Psoas muscle (tissue), 8 donors: ENCODE data around the gene SPAG16. TPM values are rescaled to one million over a fixed set of nuclear protein-coding genes. Genes with fewer than 3 reads are reported as not detected.

Source experiments
- ATAC-seq, 4 donors: fragments of 200-7000 bp; cut with Tn5 transposase; one replicate each; pipeline ENCODE4 v1.9.1; 2020; ENCODE audit warnings: moderate library complexity in 3 of 4, mild to moderate bottlenecking in 2 of 4
- DNase-seq, 2 donors: peaks; one replicate each; pipeline ENCODE4 v3.0.0-alpha.2; 2020
- H3K27ac ChIP-seq: fragments of 200-600 bp; one replicate; pipeline ENCODE4 v1.8.0; 2022
- H3K27me3 ChIP-seq, 3 donors: fragments of 200-600 bp in 1 of 3; one replicate each; pipeline versions ENCODE4 v1.6.1 to v1.8.0; 2013 to 2022; ENCODE audit warnings: low read length in 2 of 3, mild to moderate bottlenecking in 2 of 3, moderate library complexity in 1 of 3; ENCODE audit not compliant: insufficient read depth in 3 of 3
- H3K36me3 ChIP-seq, 2 donors: fragments of 200-600 bp in 1 of 2; one replicate each; pipeline versions ENCODE4 v1.6.1 to v1.8.0; 2013 to 2022; ENCODE audit warnings: low read depth in 1 of 2, mild to moderate bottlenecking in 1 of 2, moderate library complexity in 1 of 2; ENCODE audit not compliant: insufficient read depth in 1 of 2
- H3K4me1 ChIP-seq: fragments of 200-600 bp; one replicate; pipeline ENCODE4 v1.8.0; 2022
- H3K4me3 ChIP-seq: fragments of 200-600 bp; one replicate; pipeline ENCODE4 v1.8.0; 2022; ENCODE audit warnings: mild to moderate bottlenecking
- H3K9me3 ChIP-seq: fragments of 200-600 bp; one replicate; pipeline ENCODE4 v1.8.0; 2022
- WGBS, 3 donors: extraction: QIAGEN DNeasy Blood & Tissue Kit; methylation state at CpG; one replicate each; pipeline versions ENCODE4 v1.1.6 to v1.1.7; 2013; 5-methylcytosine and 5-hydroxymethylcytosine counted together
- intact Hi-C, 2 donors: fragments of 100-400 bp; cut with DNase I; formaldehyde crosslinking; loops; one replicate each; pipeline versions ENCODE4 v1.11.0 to v1.14.2; 2022
- polyA plus RNA-seq, 3 donors: library from polyadenylated mRNA; stranded (reverse); fragments of 200-250 nt; gene quantifications; one replicate each; pipeline ENCODE4 v1.2.3, GENCODE V29; 2013
- total RNA-seq, 4 donors: library from RNA; stranded (reverse); fragmentation: NEBNext Ultra II Directional in 2 of 4; extraction: Animal tissue kit (Norgen Biotek cat#: 25700) in 2 of 4; gene quantifications; one replicate each; pipeline versions ENCODE4 v1.2.1 to v1.2.4, GENCODE V29; 2021 to 2023
- TF ChIP-seq, protein P1 (sequence below): fragments of 200-600 bp; IDR thresholded peaks from one replicate; pipeline ENCODE4 v1.8.0; 2022; ENCODE audit warnings: antibody characterized with exemption
- donor health status: healthy with polysubstance abuse.
- donor health status: DM: no; HTN: no; CAD: no; lungs with moderate emphysema.
- donor health status: Bipolar disorder and iron deficiency.
- donor health status: healthy.
- donor health status: DM: yes; HTN: yes; CAD: no.
- donor health status: DM: no; HTN: no; CAD: no.
- donor health status: DM: no; HTN: no; CAD: no.
- donor health status: DM: yes; HTN: yes; CAD: no.

The SPAG16 gene
- total and polyA plus RNA-seq, 7 donors = 1.6 to 8.7 (median 4.3) TPM

DNA sequence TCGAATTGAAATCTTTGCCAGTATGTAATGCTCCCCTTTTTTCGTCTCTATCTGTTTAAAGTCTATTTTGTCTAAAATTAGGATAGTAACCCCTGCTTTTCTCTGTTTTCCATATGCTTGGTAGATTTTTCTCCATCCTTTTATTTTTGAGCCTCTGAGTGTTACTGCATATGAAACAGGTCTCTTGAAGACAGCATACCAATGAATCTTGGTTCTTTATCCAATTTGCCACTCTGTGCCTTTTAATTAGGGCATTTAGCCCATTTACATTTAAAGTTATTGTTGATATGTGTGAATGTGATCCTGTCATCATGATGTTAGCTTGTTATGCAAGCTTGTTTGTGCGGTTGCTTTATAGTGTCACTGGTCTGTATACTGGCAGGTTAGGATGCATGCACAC is 635.8 kb downstream of the SPAG16 start:
- Histone ChIP-seq H3K27me3 (no peaks in the 10 kb centered on the region), H3K9me3 (peaks cover 5% of the 10 kb centered on the region), H3K4me3 (no peak overlapping the region), H3K27ac (no peak overlapping the region), H3K36me3 (no peaks in the 10 kb centered on the region), H3K4me1 (no peaks in the 10 kb centered on the region)
- DNase-seq (no peak), ATAC-seq (no peak)
- whole genome bisulfite sequencing, 3 donors = 58 to 79% (median 61%) methylated on average over 3 of the region's 3 CpGs
- TF ChIP-seq, protein P1, sequence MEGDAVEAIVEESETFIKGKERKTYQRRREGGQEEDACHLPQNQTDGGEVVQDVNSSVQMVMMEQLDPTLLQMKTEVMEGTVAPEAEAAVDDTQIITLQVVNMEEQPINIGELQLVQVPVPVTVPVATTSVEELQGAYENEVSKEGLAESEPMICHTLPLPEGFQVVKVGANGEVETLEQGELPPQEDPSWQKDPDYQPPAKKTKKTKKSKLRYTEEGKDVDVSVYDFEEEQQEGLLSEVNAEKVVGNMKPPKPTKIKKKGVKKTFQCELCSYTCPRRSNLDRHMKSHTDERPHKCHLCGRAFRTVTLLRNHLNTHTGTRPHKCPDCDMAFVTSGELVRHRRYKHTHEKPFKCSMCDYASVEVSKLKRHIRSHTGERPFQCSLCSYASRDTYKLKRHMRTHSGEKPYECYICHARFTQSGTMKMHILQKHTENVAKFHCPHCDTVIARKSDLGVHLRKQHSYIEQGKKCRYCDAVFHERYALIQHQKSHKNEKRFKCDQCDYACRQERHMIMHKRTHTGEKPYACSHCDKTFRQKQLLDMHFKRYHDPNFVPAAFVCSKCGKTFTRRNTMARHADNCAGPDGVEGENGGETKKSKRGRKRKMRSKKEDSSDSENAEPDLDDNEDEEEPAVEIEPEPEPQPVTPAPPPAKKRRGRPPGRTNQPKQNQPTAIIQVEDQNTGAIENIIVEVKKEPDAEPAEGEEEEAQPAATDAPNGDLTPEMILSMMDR = no peak
- intact Hi-C loops = no loop called here

DNA sequence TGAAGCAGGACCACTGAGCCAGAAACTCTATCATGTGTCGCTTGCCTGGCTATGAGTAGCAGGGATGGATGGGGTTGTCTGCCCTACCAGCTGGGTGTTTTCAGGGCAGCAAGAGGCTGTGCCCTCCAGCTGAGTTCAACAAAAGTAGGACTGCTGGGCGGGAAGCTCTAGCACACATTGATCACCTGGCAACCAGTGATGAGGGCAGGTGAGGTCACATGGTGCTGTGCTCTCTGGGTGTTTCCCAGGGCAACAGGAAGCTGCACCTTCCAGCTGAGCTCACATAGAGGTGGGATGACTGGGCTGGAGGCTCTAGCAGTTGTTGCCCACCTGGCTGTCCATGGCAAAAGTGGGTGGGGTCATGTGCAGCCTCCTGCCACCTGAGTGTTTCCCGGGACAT is 639.3 kb downstream of the SPAG16 start:
- TF ChIP-seq, protein P1 = no peak

DNA sequence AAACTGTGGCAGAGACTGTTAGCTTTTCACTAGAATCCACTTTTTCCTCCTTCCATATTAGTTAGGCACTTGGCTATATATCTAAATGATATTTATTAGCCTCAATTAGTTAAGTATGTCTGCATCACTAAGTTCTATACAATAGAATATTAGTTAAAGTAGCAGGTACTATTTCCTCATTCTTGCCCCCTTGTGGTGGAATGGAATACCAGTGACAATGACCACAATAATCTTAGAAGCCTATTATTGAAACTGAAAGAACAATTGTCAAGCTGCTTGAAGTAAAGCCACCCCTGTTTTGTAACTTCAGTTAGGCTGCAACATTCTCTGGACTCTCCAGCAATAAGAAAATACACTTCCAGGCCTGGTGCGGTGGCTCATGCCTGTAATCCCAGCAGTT is 650.3 kb downstream of the SPAG16 start:
- Histone ChIP-seq H3K4me1 (no peaks in the 10 kb centered on the region), H3K4me3 (no peak overlapping the region), H3K36me3 (no peaks in the 10 kb centered on the region), H3K27ac (no peak overlapping the region), H3K9me3 (no peaks in the 10 kb centered on the region), H3K27me3 (no peaks in the 10 kb centered on the region)
- intact Hi-C loops = loop anchor here in 1 of 2 donors (5.0 kb wide), 1 partner anchor 682 kb away; no protein-coding TSS in a partner anchor
- no peak for ATAC-seq
- WGBS, 3 donors = 73 to 98% (median 84%) methylated on average over 1 of the region's 1 CpG
- DNase-seq = no peak
- TF ChIP-seq, protein P1 = no peak

More for the DNA sequence above, 639.3 kb downstream of the SPAG16 start:
- no peak for DNase-seq
- no peak overlapping the region for H3K27ac ChIP-seq
- 75 to 90% (median 80%) methylated on average over 3 of the region's 3 CpGs for WGBS, 3 donors
- no peak for ATAC-seq
- H3K27me3 ChIP-seq = no peaks in the 10 kb centered on the region
- H3K4me3 ChIP-seq = no peak overlapping the region
- H3K4me1 ChIP-seq = no peaks in the 10 kb centered on the region
- intact Hi-C loops = no loop called here
- no peaks in the 10 kb centered on the region for H3K36me3 ChIP-seq
- peaks cover 2% of the 10 kb centered on the region for H3K9me3 ChIP-seq

DNA sequence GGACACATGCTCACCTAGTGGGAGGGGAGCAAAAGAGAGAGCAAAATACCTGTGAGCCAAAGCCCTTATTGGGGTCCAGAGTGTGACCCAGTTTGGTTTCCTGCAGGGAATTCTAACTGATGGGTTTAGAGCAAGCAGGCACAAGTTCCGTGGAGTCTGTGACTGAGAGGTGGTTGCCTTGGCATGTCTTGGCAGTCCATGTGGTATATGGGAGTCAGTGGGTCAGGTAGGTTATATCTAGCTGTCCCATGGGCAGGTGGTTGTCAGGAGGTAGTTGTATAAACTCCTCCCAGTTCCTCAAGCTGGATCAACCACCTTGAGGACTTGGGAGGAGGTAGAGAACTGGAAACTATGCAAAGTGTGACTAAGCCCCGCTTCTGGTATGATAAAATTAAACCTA is 673.8 kb downstream of the SPAG16 start:
- H3K4me1 ChIP-seq = no peaks in the 10 kb centered on the region
- 81 to 86% (median 85%) methylated on average over 2 of the region's 2 CpGs for WGBS, 3 donors

DNA sequence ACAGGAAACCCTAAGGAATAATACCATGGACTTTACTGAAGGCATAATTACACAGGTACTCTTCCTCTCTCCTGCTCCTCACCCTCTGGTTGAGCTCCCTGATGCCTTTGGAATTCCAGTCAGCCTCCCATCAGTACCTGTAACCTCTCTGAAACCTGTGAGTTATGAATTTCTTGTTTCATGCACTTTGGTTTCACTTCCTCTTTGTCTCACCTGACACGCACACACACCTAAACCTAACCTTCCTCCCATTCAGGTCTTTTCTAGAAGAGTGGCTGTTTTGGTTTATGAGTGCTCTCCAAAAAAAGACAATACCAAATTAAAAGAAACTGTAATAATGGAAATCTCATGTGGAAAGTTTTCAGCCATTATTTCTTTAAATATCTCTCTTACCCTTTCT is 675.3 kb downstream of the SPAG16 start:
- DNase-seq (no peak), ATAC-seq (no peak)
- intact Hi-C loops = no loop called here
- Histone ChIP-seq H3K27me3 (no peaks in the 10 kb centered on the region), H3K4me1 (no peaks in the 10 kb centered on the region), H3K9me3 (no peaks in the 10 kb centered on the region), H3K27ac (no peak overlapping the region), H3K4me3 (no peak overlapping the region), H3K36me3 (no peaks in the 10 kb centered on the region)
- 95 to 100% (median 97%) methylated on average over 1 of the region's 1 CpG for WGBS, 3 donors
- TF ChIP-seq, protein P1 = no peak

More for the DNA sequence above, 673.8 kb downstream of the SPAG16 start:
- no peaks in the 10 kb centered on the region for H3K9me3 ChIP-seq
- TF ChIP-seq, protein P1 = no peak
- H3K36me3 ChIP-seq = no peaks in the 10 kb centered on the region
- DNase-seq (no peak), ATAC-seq (no peak)
- intact Hi-C loops = no loop called here
- H3K4me3 ChIP-seq = no peak overlapping the region
- H3K27ac ChIP-seq = no peak overlapping the region
- no peaks in the 10 kb centered on the region for H3K27me3 ChIP-seq
